H1 (cell line): ENCODE results near the gene CAPN14. TPM values are rescaled to one million over a fixed set of nuclear protein-coding genes. Genes with fewer than 3 reads are reported as not detected.

Source experiments
- CTCF ChIA-PET: fragments of 300-600 bp; sonication (Branson Sonifier 250); formaldehyde crosslinking; loops from one replicate; lab custom pipeline; 2021; ENCODE audit not compliant: partially characterized antibody; lab: Charles Lee
- POLR2A ChIA-PET: fragments of 300-600 bp; sonication (Branson Sonifier 250); formaldehyde crosslinking; loops from one replicate; lab custom pipeline; 2021; ENCODE audit warnings: inconsistent platforms; ENCODE audit not compliant: partially characterized antibody; lab: Charles Lee
- DNase-seq, 2 experiments: peaks; one replicate each; pipeline versions ENCODE4 v3.0.0 to v3.0.0-alpha.2; 2010 to 2022; ENCODE audit warnings: low spot score in 2 of 2, low read depth in 1 of 2, mixed read lengths in 1 of 2
- FAIRE-seq: peaks from 2 replicates; lab custom pipeline; 2011; peaks lifted over from hg19 to GRCh38; lab: Jason Lieb, UNC
- H2AFZ ChIP-seq: 2 replicates; pipeline ENCODE4 v1.8.1; 2012; ENCODE audit warnings: low read length, inconsistent platforms
- H2AK5ac ChIP-seq: 2 replicates; pipeline ENCODE4 v1.6.1; 2013; ENCODE audit warnings: low read depth, low read length
- H2BK120ac ChIP-seq: replicated peaks from 2 replicates; pipeline ENCODE3; 2013; ENCODE audit warnings: low read depth, low read length, inconsistent platforms
- H2BK12ac ChIP-seq: 2 replicates; pipeline ENCODE4 v1.6.1; 2013; ENCODE audit warnings: low read depth, low read length
- H2BK15ac ChIP-seq: 2 replicates; pipeline ENCODE4 v1.6.1; 2013; ENCODE audit warnings: low read length
- H2BK20ac ChIP-seq: 2 replicates; pipeline ENCODE4 v1.6.1; 2013; ENCODE audit warnings: low read length
- H2BK5ac ChIP-seq: 2 replicates; pipeline ENCODE4 v1.6.1; 2013; ENCODE audit warnings: low read depth, low read length
- H3K14ac ChIP-seq: 2 replicates; pipeline ENCODE4 v1.6.1; 2013; ENCODE audit warnings: inconsistent platforms; ENCODE audit not compliant: insufficient read length
- H3K18ac ChIP-seq: 2 replicates; pipeline ENCODE4 v1.6.1; 2013; ENCODE audit warnings: low read length; ENCODE audit errors: extremely low read depth
- H3K23ac ChIP-seq: 2 replicates; pipeline ENCODE4 v1.6.1; 2013; ENCODE audit warnings: inconsistent platforms; ENCODE audit not compliant: insufficient read length
- H3K23me2 ChIP-seq: 2 replicates; pipeline ENCODE4 v1.6.1; 2013; ENCODE audit warnings: low read depth, low read length
- H3K27ac ChIP-seq: 2 replicates; pipeline ENCODE4 v1.6.1; 2011; ENCODE audit warnings: low read depth, low read length, inconsistent platforms
- H3K27me3 ChIP-seq, 4 experiments: replicated peaks in 1 of 4; 1 replicate in 1 of 4; 2 replicates in 3 of 4; pipeline versions ENCODE4 v1.6.1 to v1.8.1; 2011 to 2013; ENCODE audit warnings: low read length in 3 of 4, mild to moderate bottlenecking in 3 of 4, inconsistent platforms in 2 of 4, mixed read lengths in 2 of 4, moderate library complexity in 1 of 4; ENCODE audit not compliant: control insufficient read depth in 3 of 4, insufficient read depth in 3 of 4; ENCODE audit errors: extremely low read depth in 1 of 4
- H3K36me3 ChIP-seq, 4 experiments: 2 replicates each; pipeline versions ENCODE4 v1.6.1 to v1.8.1; 2011 to 2013; ENCODE audit warnings: mild to moderate bottlenecking in 4 of 4, low read length in 3 of 4, moderate library complexity in 2 of 4, control low read depth in 1 of 4, inconsistent platforms in 1 of 4; ENCODE audit not compliant: insufficient read depth in 4 of 4, control insufficient read depth in 2 of 4
- H3K4ac ChIP-seq: replicated peaks from 2 replicates; pipeline ENCODE3; 2013; ENCODE audit warnings: low read length, low read depth, mixed read lengths, inconsistent platforms; ENCODE audit not compliant: insufficient read length
- H3K4me1 ChIP-seq, 4 experiments: replicated peaks in 1 of 4; 1 replicate in 1 of 4; 2 replicates in 3 of 4; pipeline versions ENCODE4 v1.6.1 to v1.8.1; 2011 to 2013; ENCODE audit warnings: low read length in 3 of 4, inconsistent platforms in 2 of 4, mixed read lengths in 1 of 4; ENCODE audit not compliant: insufficient read depth in 4 of 4, control insufficient read depth in 3 of 4
- H3K4me2 ChIP-seq, 2 experiments: 2 replicates each; pipeline versions ENCODE4 v1.6.1 to v1.8.1; 2011 to 2013; ENCODE audit warnings: low read depth in 2 of 2, low read length in 2 of 2, control low read depth in 1 of 2, inconsistent platforms in 1 of 2, mild to moderate bottlenecking in 1 of 2; ENCODE audit not compliant: insufficient read depth in 1 of 2
- H3K4me3 ChIP-seq, 4 experiments: fragments of 200-600, 300-600 bp in 1 of 4; sonication (generic), shearing (Covaris generic), sonication (Bioruptor Twin) in 1 of 4; 2 replicates each; pipeline versions ENCODE4 v1.5.1 to v1.8.1; 2011 to 2016; ENCODE audit warnings: low read length in 4 of 4, low read depth in 3 of 4, control low read depth in 2 of 4, inconsistent platforms in 2 of 4, mild to moderate bottlenecking in 2 of 4, mixed read lengths in 1 of 4, moderate library complexity in 1 of 4; ENCODE audit not compliant: insufficient read depth in 2 of 4; ENCODE audit errors: extremely low read depth in 1 of 4
- H3K56ac ChIP-seq: replicated peaks from 2 replicates; pipeline ENCODE3; 2013; ENCODE audit warnings: low read depth, mild to moderate bottlenecking, mixed read lengths, low read length, inconsistent platforms; ENCODE audit not compliant: insufficient read length
- H3K79me1 ChIP-seq: 2 replicates; pipeline ENCODE4 v1.6.1; 2013; ENCODE audit warnings: low read depth, low read length, control low read depth
- H3K79me2 ChIP-seq, 2 experiments: 2 replicates each; pipeline versions ENCODE4 v1.6.1 to v1.8.1; 2012 to 2013; ENCODE audit warnings: low read length in 2 of 2, mild to moderate bottlenecking in 2 of 2, inconsistent platforms in 1 of 2; ENCODE audit not compliant: insufficient read depth in 2 of 2, control insufficient read depth in 1 of 2
- H3K9ac ChIP-seq, 4 experiments: replicated peaks in 1 of 4; 1 replicate in 1 of 4; 2 replicates in 3 of 4; pipeline versions ENCODE4 v1.6.1 to v1.8.1; 2011 to 2013; ENCODE audit warnings: low read depth in 3 of 4, low read length in 3 of 4, control low read depth in 2 of 4, mild to moderate bottlenecking in 2 of 4, moderate library complexity in 2 of 4, inconsistent platforms in 1 of 4; ENCODE audit errors: extremely low read depth in 1 of 4
- H3K9me3 ChIP-seq, 2 experiments: 2 replicates each; pipeline versions ENCODE4 v1.6.1 to v1.8.1; 2012 to 2013; ENCODE audit warnings: mild to moderate bottlenecking in 2 of 2, moderate library complexity in 2 of 2, control low read depth in 1 of 2, inconsistent platforms in 1 of 2, low read depth in 1 of 2, low read length in 1 of 2, mixed read lengths in 1 of 2; ENCODE audit not compliant: insufficient read depth in 2 of 2
- H4K20me1 ChIP-seq, 2 experiments: replicated peaks in 1 of 2; 2 replicates each; pipeline versions ENCODE3 to v1.8.1; 2011 to 2013; ENCODE audit warnings: inconsistent platforms in 2 of 2, low read length in 2 of 2, mild to moderate bottlenecking in 1 of 2; ENCODE audit not compliant: insufficient read depth in 2 of 2, control insufficient read depth in 1 of 2
- H4K5ac ChIP-seq: 2 replicates; pipeline ENCODE4 v1.6.1; 2013; ENCODE audit warnings: low read length, low read depth, mixed read lengths, inconsistent platforms; ENCODE audit not compliant: insufficient read length
- H4K8ac ChIP-seq: 2 replicates; pipeline ENCODE4 v1.8.0; 2013; ENCODE audit warnings: mild to moderate bottlenecking, moderate library complexity, low read length, inconsistent platforms; ENCODE audit not compliant: insufficient read depth; ENCODE audit errors: extremely low read depth
- H4K91ac ChIP-seq: replicated peaks from 2 replicates; pipeline ENCODE3; 2013; ENCODE audit warnings: low read length, mixed read lengths, inconsistent platforms; ENCODE audit not compliant: insufficient read length
- SIN3A ChIP-seq, 2 experiments: IDR thresholded peaks in 1 of 2; conservative IDR thresholded peaks in 1 of 2; 2 replicates each; pipeline ENCODE4 v1.6.1; 2011 to 2012; ENCODE audit warnings: low read length in 2 of 2, improper control_type of control experiment in 1 of 2, low read depth in 1 of 2, mild to moderate bottlenecking in 1 of 2
- TCF12 ChIP-seq: IDR thresholded peaks from 2 replicates; pipeline ENCODE4 v1.6.1; 2011; ENCODE audit warnings: low read depth, mild to moderate bottlenecking, low read length
- WGBS, 2 experiments: shearing (Covaris generic) in 1 of 2; methylation state at CpG; one replicate each; pipeline versions ENCODE4 v1.1.6 to v1.1.7; 2013 to 2015; ENCODE audit warnings: low lambda C conversion rate in 2 of 2, mixed read lengths in 2 of 2, inconsistent platforms in 1 of 2, low coverage in 1 of 2, missing lambda C conversion rate in 1 of 2; ENCODE audit not compliant: insufficient replicate concordance in 2 of 2, insufficient coverage in 1 of 2, insufficient read length in 1 of 2; ENCODE audit errors: extremely low coverage in 1 of 2, missing lambda C conversion rate in 1 of 2; 5-methylcytosine and 5-hydroxymethylcytosine counted together
- polyA plus RNA-seq, 7 experiments: library from polyadenylated mRNA; depleted of rRNA in 3 of 7; stranded (reverse) in 5 of 7; unstranded in 2 of 7; fragments of >200 nt in 5 of 7; fragments of 200-250 nt in 2 of 7; gene quantifications; 1 replicate in 5 of 7; 2 replicates in 1 of 7; 4 replicates in 1 of 7; pipeline versions ENCODE4 v1.2.1 to v1.2.3, GENCODE V29; 2011 to 2013; ENCODE audit warnings: missing spikeins in 2 of 7, mixed read lengths in 2 of 7
- total RNA-seq: library from RNA; stranded (reverse); fragmentation: NEBNext Ultra II Directional; extraction: Animal tissue kit (Norgen Biotek cat#: 25700); gene quantifications from 2 replicates; pipeline ENCODE4 v1.2.1, GENCODE V29; 2021

The CAPN14 gene
- total and polyA plus RNA-seq, 2 of the 8 experiments (the other 6 are each of a cell fraction or from before 2014, with no cell fraction given) = 0.07 TPM; not detected in 1

GRCh38 chr2:31221544-31221943, 4.2 kb upstream of the CAPN14 start:
- H4K91ac ChIP-seq = no peak overlapping the region
- no peak overlapping the region for H3K14ac ChIP-seq
- H2BK120ac ChIP-seq = no peak overlapping the region
- no peak overlapping the region for H2BK20ac ChIP-seq
- no peaks in the 10 kb centered on the region for H3K4me1 ChIP-seq
- H3K9ac ChIP-seq = no peak overlapping the region
- H2AK5ac ChIP-seq = no peak overlapping the region
- H3K27me3 ChIP-seq = no peaks in the 10 kb centered on the region; a peak in 1 of 7 replicates
- no peak overlapping the region for H2BK15ac ChIP-seq
- H2BK12ac ChIP-seq = no peak overlapping the region
- H4K8ac ChIP-seq = no peak overlapping the region
- H4K20me1 ChIP-seq = no peaks in the 10 kb centered on the region
- no peak overlapping the region for H2AFZ ChIP-seq
- no peak overlapping the region for H3K18ac ChIP-seq
- no peaks in the 10 kb centered on the region for H3K36me3 ChIP-seq
- DNase-seq = no peak
- H2BK5ac ChIP-seq = no peak overlapping the region
- no peak overlapping the region for H3K27ac ChIP-seq
- H3K23me2 ChIP-seq = no peaks in the 10 kb centered on the region
- H3K56ac ChIP-seq = no peak overlapping the region
- CTCF ChIA-PET = no interaction called here
- H3K23ac ChIP-seq = no peak overlapping the region
- no peaks in the 10 kb centered on the region for H3K79me2 ChIP-seq
- no peak for FAIRE-seq
- H3K4me3 ChIP-seq = no peak overlapping the region
- H3K79me1 ChIP-seq = no peaks in the 10 kb centered on the region
- no peak overlapping the region for H3K4me2 ChIP-seq
- POLR2A ChIA-PET = no interaction called here
- H3K4ac ChIP-seq = no peak overlapping the region
- H3K9me3 ChIP-seq = no peaks in the 10 kb centered on the region
- no peak overlapping the region for H4K5ac ChIP-seq
- 90% methylated on average over 6 of the region's 6 CpGs; no CpG with 5 or more reads in 1 of the 2 experiments for WGBS, 2 experiments
- TF ChIP-seq SIN3A (conservative IDR thresholded peaks at IDR 0.05 in 1 of 2, IDR thresholded peaks at IDR 0.05 in 1 of 2; ENCODE audit: low read depth in 1 of 2, low read length in 2 of 2) = no peak
- no peak for TF ChIP-seq TCF12
